GM23338 (cell line): ENCODE results near the gene GK. TPM values are rescaled to one million over a fixed set of nuclear protein-coding genes. Genes with fewer than 3 reads are reported as not detected.
"Not testable (repeated sequence)": the region's sequence is repeated elsewhere in the genome, so short reads cannot be mapped to it uniquely, and the experiment has no call there.

Source experiments
- ATAC-seq: fragments of 200-7000 bp; cut with Tn5 transposase; 3 replicates; pipeline ENCODE4 v1.9.1; 2020
- DNase-seq: peaks from one replicate; pipeline ENCODE4 v3.0.0-alpha.2; 2015; ENCODE audit warnings: low spot score
- H2AFZ ChIP-seq: fragments of 200-600 bp; sonication (generic); 2 replicates; pipeline ENCODE4 v1.8.0; 2016; ENCODE audit warnings: antibody characterized with exemption, mild to moderate bottlenecking, moderate library complexity
- H3F3A ChIP-seq: fragments of 200-600 bp; sonication (generic); replicated peaks from 2 replicates; pipeline ENCODE4 v1.8.0; 2017; ENCODE audit warnings: antibody characterized with exemption, mixed run types, low read depth
- H3K27ac ChIP-seq: fragments of 200-600 bp; sonication (generic); 2 replicates; pipeline ENCODE4 v1.6.1; 2016; ENCODE audit warnings: low read depth
- H3K27me3 ChIP-seq: fragments of 200-600 bp; sonication (generic); 2 replicates; pipeline ENCODE4 v1.8.0; 2016; ENCODE audit warnings: mild to moderate bottlenecking, mixed run types, moderate library complexity; ENCODE audit not compliant: insufficient read depth
- H3K36me3 ChIP-seq: fragments of 200-600 bp; sonication (generic); 2 replicates; pipeline ENCODE4 v1.8.0; 2016; ENCODE audit warnings: mild to moderate bottlenecking; ENCODE audit not compliant: insufficient read depth
- H3K4me1 ChIP-seq: fragments of 200-600 bp; sonication (generic); 2 replicates; pipeline ENCODE4 v1.8.0; 2016; ENCODE audit warnings: mild to moderate bottlenecking, moderate library complexity; ENCODE audit not compliant: insufficient read depth
- H3K4me2 ChIP-seq: fragments of 200-600 bp; sonication (generic); 2 replicates; pipeline ENCODE4 v1.7.1; 2017; ENCODE audit warnings: mixed run types
- H3K4me3 ChIP-seq: fragments of 200-600 bp; sonication (generic); 2 replicates; pipeline ENCODE4 v1.6.1; 2016; ENCODE audit warnings: mixed run types
- H3K79me2 ChIP-seq: fragments of 200-600 bp; sonication (generic); replicated peaks from 2 replicates; pipeline ENCODE4 v1.8.0; 2017; ENCODE audit warnings: mild to moderate bottlenecking; ENCODE audit not compliant: insufficient read depth
- H3K9me2 ChIP-seq: fragments of 200-600 bp; sonication (generic); 2 replicates; pipeline ENCODE4 v1.8.0; 2017; ENCODE audit not compliant: insufficient read depth
- H4K20me1 ChIP-seq: fragments of 200-600 bp; sonication (generic); replicated peaks from 2 replicates; pipeline ENCODE4 v1.8.0; 2017; ENCODE audit warnings: mild to moderate bottlenecking; ENCODE audit not compliant: insufficient read depth
- H3K27ac Mint-ChIP-seq: 2 replicates; pipeline ENCODE4 v1.8.0; 2020; ENCODE audit warnings: inconsistent platforms, mild to moderate bottlenecking, moderate library complexity, mixed read lengths
- H3K27me3 Mint-ChIP-seq: 3 replicates; pipeline ENCODE4 v1.8.0; 2022; ENCODE audit warnings: low read depth, mild to moderate bottlenecking, moderate library complexity, mixed read lengths, inconsistent platforms; ENCODE audit not compliant: insufficient read depth, poor library complexity
- H3K36me3 Mint-ChIP-seq: 3 replicates; pipeline ENCODE4 v1.8.0; 2021; ENCODE audit warnings: low read depth, mild to moderate bottlenecking, inconsistent platforms, moderate library complexity, mixed read lengths
- H3K4me1 Mint-ChIP-seq: 3 replicates; pipeline ENCODE4 v1.8.0; 2020; ENCODE audit warnings: mild to moderate bottlenecking, inconsistent platforms, mixed read lengths
- H3K4me3 Mint-ChIP-seq: 3 replicates; pipeline ENCODE4 v1.8.0; 2021; ENCODE audit warnings: moderate library complexity, mild to moderate bottlenecking, inconsistent platforms, mixed read lengths
- H3K9me3 Mint-ChIP-seq: 3 replicates; pipeline ENCODE4 v1.8.0; 2020; ENCODE audit warnings: moderate library complexity, mild to moderate bottlenecking, inconsistent platforms, mixed read lengths
- CREB1 ChIP-seq: fragments of 250-450 bp; sonication (Bioruptor Pico); IDR thresholded peaks from 2 replicates; pipeline ENCODE4 v1.5.0; 2020; ENCODE audit warnings: low read depth, mild to moderate bottlenecking, moderate library complexity
- CTCF ChIP-seq, 2 experiments: fragments of 200-600 bp in 1 of 2; sonication (generic) in 1 of 2; conservative IDR thresholded peaks; 2 replicates each; pipeline versions ENCODE4 v1.5.1 to v1.6.1; 2016 to 2017; ENCODE audit warnings: antibody characterized with exemption in 2 of 2, low read depth in 2 of 2, mild to moderate bottlenecking in 2 of 2, moderate library complexity in 1 of 2
- ETS1 ChIP-seq: IDR thresholded peaks from 2 replicates; pipeline ENCODE4 v1.6.1; 2016; ENCODE audit warnings: antibody characterized with exemption
- EZH2 ChIP-seq: fragments of 200-600 bp; sonication (generic); IDR thresholded peaks from one replicate; pipeline ENCODE4 v1.8.0; 2017; ENCODE audit warnings: antibody characterized with exemption, mild to moderate bottlenecking, low read depth; ENCODE audit not compliant: unreplicated experiment
- EZH2phosphoT487 ChIP-seq: fragments of 200-600 bp; sonication (generic); IDR thresholded peaks from one replicate; pipeline ENCODE4 v1.8.1; 2018; ENCODE audit warnings: antibody characterized with exemption; ENCODE audit not compliant: unreplicated experiment
- JUNB ChIP-seq: IDR thresholded peaks from one replicate; pipeline ENCODE4 v1.6.1; 2016; ENCODE audit warnings: antibody characterized with exemption; ENCODE audit not compliant: unreplicated experiment
- NANOG ChIP-seq: IDR thresholded peaks from 2 replicates; pipeline ENCODE4 v1.6.1; 2016; ENCODE audit warnings: antibody characterized with exemption, borderline replicate concordance
- POLR2AphosphoS5 ChIP-seq: IDR thresholded peaks from 2 replicates; pipeline ENCODE4 v1.6.1; 2016; ENCODE audit warnings: antibody characterized with exemption, low read depth
- STAT1 ChIP-seq: IDR thresholded peaks from one replicate; pipeline ENCODE4 v1.6.1; 2016; ENCODE audit warnings: antibody characterized with exemption; ENCODE audit not compliant: unreplicated experiment
- ZNF114 ChIP-seq: fragments of 250-450 bp; sonication (Bioruptor Pico); IDR thresholded peaks from 2 replicates; pipeline ENCODE4 v1.5.0; 2020; ENCODE audit warnings: mild to moderate bottlenecking, moderate library complexity
- ZNF331 ChIP-seq: fragments of 250-450 bp; sonication (Bioruptor Pico); IDR thresholded peaks from 2 replicates; pipeline ENCODE4 v1.5.0; 2020; ENCODE audit warnings: low read depth, mild to moderate bottlenecking, moderate library complexity
- polyA plus RNA-seq: library from polyadenylated mRNA; unstranded; fragments of >200 nt; fragmentation: Nextera tagmentation; extraction: Ambion mirVana; gene quantifications from 2 replicates; pipeline ENCODE4 v1.2.1, GENCODE V29; 2016
- total RNA-seq: library from RNA; depleted of rRNA; stranded (reverse); fragments of >200 nt; shearing (Covaris generic); gene quantifications from 2 replicates; pipeline ENCODE4 v1.2.3, GENCODE V29; 2014
- TF ChIP-seq, protein P1 (sequence below): IDR thresholded peaks from one replicate; pipeline ENCODE4 v1.6.1; 2018; ENCODE audit warnings: antibody characterized with exemption; ENCODE audit not compliant: unreplicated experiment

The GK gene
- total and polyA plus RNA-seq, 2 experiments from 2014 or later: 8.4 to 10.8 TPM

DNA sequence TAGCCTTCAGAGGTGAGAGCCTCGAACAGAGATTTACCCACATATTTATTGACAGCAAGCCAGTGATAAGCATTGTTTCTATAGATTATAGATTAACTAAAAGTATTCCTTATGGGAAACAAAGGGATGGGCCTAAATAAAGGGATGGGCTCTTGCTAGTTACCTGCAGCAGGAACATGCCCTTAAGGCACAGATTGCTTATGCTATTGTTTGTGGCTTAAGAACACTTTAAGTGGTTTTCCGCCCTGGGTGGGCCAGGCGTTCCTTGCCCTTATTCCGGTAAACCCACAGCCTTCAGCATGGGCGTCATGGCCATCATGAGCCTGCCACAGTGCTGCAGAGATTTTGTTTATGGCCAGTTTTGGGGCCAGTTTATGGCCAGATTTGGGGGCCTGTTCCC is 13.5 kb upstream of the GK start:
- not testable (repeated sequence) for H3K4me1 Mint-ChIP-seq, DNase-seq, H3K4me2 ChIP-seq, H3K9me2 ChIP-seq, H3K27me3 Mint-ChIP-seq, H3K27me3 ChIP-seq, H3K4me1 ChIP-seq, H3K36me3 ChIP-seq, H3K36me3 Mint-ChIP-seq, H3K9me3 Mint-ChIP-seq, H4K20me1 ChIP-seq, H2AFZ ChIP-seq, H3K27ac Mint-ChIP-seq, H3K4me3 ChIP-seq, H3F3A ChIP-seq, H3K79me2 ChIP-seq, H3K4me3 Mint-ChIP-seq, H3K27ac ChIP-seq, ATAC-seq

DNA sequence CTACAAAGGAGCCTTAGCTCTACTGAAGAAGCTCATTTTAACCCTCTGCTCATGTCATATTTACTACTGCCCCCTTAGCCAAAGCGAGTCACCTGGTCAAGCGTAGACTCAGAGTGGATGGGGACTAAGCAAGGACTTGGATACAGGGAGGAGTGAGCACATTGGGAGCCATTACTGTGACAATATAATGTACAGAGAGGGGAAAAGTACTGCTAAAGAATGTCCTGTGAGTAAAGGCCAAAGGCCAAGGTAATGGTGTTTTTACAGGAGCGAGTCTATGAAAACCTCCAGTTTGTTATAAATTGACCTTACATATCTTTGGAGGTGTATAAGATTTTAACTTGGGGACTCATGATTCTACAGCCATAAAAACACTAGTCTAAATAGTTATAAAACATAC is 10.6 kb upstream of the GK start:
- no peaks in the 10 kb centered on the region for H3K9me2 ChIP-seq
- H3K79me2 ChIP-seq: no peaks in the 10 kb centered on the region
- Mint-ChIP-seq H3K4me3 (no peak overlapping the region), H3K27me3 (no peaks in the 10 kb centered on the region), H3K27ac (no peak overlapping the region), H3K9me3 (peaks cover 6% of the 10 kb centered on the region; the same call in 2 of the 3 replicates), H3K36me3 (no peaks in the 10 kb centered on the region), H3K4me1 (no peaks in the 10 kb centered on the region)
- H3F3A ChIP-seq: no peaks in the 10 kb centered on the region
- H3K4me3 ChIP-seq: no peak overlapping the region
- ATAC-seq (no peak), DNase-seq (no peak)
- no peaks in the 10 kb centered on the region for H3K4me1 ChIP-seq
- no peak overlapping the region for H3K4me2 ChIP-seq
- no peak overlapping the region for H2AFZ ChIP-seq
- no peaks in the 10 kb centered on the region for H3K27me3 ChIP-seq
- no peak overlapping the region for H3K27ac ChIP-seq
- H4K20me1 ChIP-seq: no peaks in the 10 kb centered on the region
- H3K36me3 ChIP-seq: no peaks in the 10 kb centered on the region
- TF ChIP-seq EZH2phosphoT487 (no peak), ETS1 (no peak), CTCF (conservative IDR thresholded peaks at IDR 0.05; ENCODE audit: low read depth in 2 of 2) (no peak), ZNF331 (CRISPR knock-in tag) (no peak), JUNB (no peak), EZH2 (no peak), POLR2AphosphoS5 (no peak), CREB1 (CRISPR knock-in tag) (no peak), STAT1 (no peak), NANOG (no peak), ZNF114 (no peak)
- TF ChIP-seq, protein P1, sequence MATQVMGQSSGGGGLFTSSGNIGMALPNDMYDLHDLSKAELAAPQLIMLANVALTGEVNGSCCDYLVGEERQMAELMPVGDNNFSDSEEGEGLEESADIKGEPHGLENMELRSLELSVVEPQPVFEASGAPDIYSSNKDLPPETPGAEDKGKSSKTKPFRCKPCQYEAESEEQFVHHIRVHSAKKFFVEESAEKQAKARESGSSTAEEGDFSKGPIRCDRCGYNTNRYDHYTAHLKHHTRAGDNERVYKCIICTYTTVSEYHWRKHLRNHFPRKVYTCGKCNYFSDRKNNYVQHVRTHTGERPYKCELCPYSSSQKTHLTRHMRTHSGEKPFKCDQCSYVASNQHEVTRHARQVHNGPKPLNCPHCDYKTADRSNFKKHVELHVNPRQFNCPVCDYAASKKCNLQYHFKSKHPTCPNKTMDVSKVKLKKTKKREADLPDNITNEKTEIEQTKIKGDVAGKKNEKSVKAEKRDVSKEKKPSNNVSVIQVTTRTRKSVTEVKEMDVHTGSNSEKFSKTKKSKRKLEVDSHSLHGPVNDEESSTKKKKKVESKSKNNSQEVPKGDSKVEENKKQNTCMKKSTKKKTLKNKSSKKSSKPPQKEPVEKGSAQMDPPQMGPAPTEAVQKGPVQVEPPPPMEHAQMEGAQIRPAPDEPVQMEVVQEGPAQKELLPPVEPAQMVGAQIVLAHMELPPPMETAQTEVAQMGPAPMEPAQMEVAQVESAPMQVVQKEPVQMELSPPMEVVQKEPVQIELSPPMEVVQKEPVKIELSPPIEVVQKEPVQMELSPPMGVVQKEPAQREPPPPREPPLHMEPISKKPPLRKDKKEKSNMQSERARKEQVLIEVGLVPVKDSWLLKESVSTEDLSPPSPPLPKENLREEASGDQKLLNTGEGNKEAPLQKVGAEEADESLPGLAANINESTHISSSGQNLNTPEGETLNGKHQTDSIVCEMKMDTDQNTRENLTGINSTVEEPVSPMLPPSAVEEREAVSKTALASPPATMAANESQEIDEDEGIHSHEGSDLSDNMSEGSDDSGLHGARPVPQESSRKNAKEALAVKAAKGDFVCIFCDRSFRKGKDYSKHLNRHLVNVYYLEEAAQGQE: no peak
